H1 (cell line): ENCODE results near the gene TPO. TPM values are rescaled to one million over a fixed set of nuclear protein-coding genes. Genes with fewer than 3 reads are reported as not detected.

Source experiments
- CTCF ChIA-PET: fragments of 300-600 bp; sonication (Branson Sonifier 250); formaldehyde crosslinking; loops from one replicate; lab custom pipeline; 2021; ENCODE audit not compliant: partially characterized antibody; lab: Charles Lee
- POLR2A ChIA-PET: fragments of 300-600 bp; sonication (Branson Sonifier 250); formaldehyde crosslinking; loops from one replicate; lab custom pipeline; 2021; ENCODE audit warnings: inconsistent platforms; ENCODE audit not compliant: partially characterized antibody; lab: Charles Lee
- DNase-seq, 2 experiments: peaks; one replicate each; pipeline versions ENCODE4 v3.0.0 to v3.0.0-alpha.2; 2010 to 2022; ENCODE audit warnings: low spot score in 2 of 2, low read depth in 1 of 2, mixed read lengths in 1 of 2
- FAIRE-seq: peaks from 2 replicates; lab custom pipeline; 2011; peaks lifted over from hg19 to GRCh38; lab: Jason Lieb, UNC
- H2AFZ ChIP-seq: 2 replicates; pipeline ENCODE4 v1.8.1; 2012; ENCODE audit warnings: low read length, inconsistent platforms
- H2AK5ac ChIP-seq: 2 replicates; pipeline ENCODE4 v1.6.1; 2013; ENCODE audit warnings: low read depth, low read length
- H2BK120ac ChIP-seq: replicated peaks from 2 replicates; pipeline ENCODE3; 2013; ENCODE audit warnings: low read depth, low read length, inconsistent platforms
- H2BK12ac ChIP-seq: 2 replicates; pipeline ENCODE4 v1.6.1; 2013; ENCODE audit warnings: low read depth, low read length
- H2BK15ac ChIP-seq: 2 replicates; pipeline ENCODE4 v1.6.1; 2013; ENCODE audit warnings: low read length
- H2BK20ac ChIP-seq: 2 replicates; pipeline ENCODE4 v1.6.1; 2013; ENCODE audit warnings: low read length
- H2BK5ac ChIP-seq: 2 replicates; pipeline ENCODE4 v1.6.1; 2013; ENCODE audit warnings: low read depth, low read length
- H3K14ac ChIP-seq: 2 replicates; pipeline ENCODE4 v1.6.1; 2013; ENCODE audit warnings: inconsistent platforms; ENCODE audit not compliant: insufficient read length
- H3K18ac ChIP-seq: 2 replicates; pipeline ENCODE4 v1.6.1; 2013; ENCODE audit warnings: low read length; ENCODE audit errors: extremely low read depth
- H3K23ac ChIP-seq: 2 replicates; pipeline ENCODE4 v1.6.1; 2013; ENCODE audit warnings: inconsistent platforms; ENCODE audit not compliant: insufficient read length
- H3K23me2 ChIP-seq: 2 replicates; pipeline ENCODE4 v1.6.1; 2013; ENCODE audit warnings: low read depth, low read length
- H3K27ac ChIP-seq: 2 replicates; pipeline ENCODE4 v1.6.1; 2011; ENCODE audit warnings: low read depth, low read length, inconsistent platforms
- H3K27me3 ChIP-seq, 4 experiments: replicated peaks in 1 of 4; 1 replicate in 1 of 4; 2 replicates in 3 of 4; pipeline versions ENCODE4 v1.6.1 to v1.8.1; 2011 to 2013; ENCODE audit warnings: low read length in 3 of 4, mild to moderate bottlenecking in 3 of 4, inconsistent platforms in 2 of 4, mixed read lengths in 2 of 4, moderate library complexity in 1 of 4; ENCODE audit not compliant: control insufficient read depth in 3 of 4, insufficient read depth in 3 of 4; ENCODE audit errors: extremely low read depth in 1 of 4
- H3K36me3 ChIP-seq, 4 experiments: 2 replicates each; pipeline versions ENCODE4 v1.6.1 to v1.8.1; 2011 to 2013; ENCODE audit warnings: mild to moderate bottlenecking in 4 of 4, low read length in 3 of 4, moderate library complexity in 2 of 4, control low read depth in 1 of 4, inconsistent platforms in 1 of 4; ENCODE audit not compliant: insufficient read depth in 4 of 4, control insufficient read depth in 2 of 4
- H3K4ac ChIP-seq: replicated peaks from 2 replicates; pipeline ENCODE3; 2013; ENCODE audit warnings: low read length, low read depth, mixed read lengths, inconsistent platforms; ENCODE audit not compliant: insufficient read length
- H3K4me1 ChIP-seq, 4 experiments: replicated peaks in 1 of 4; 1 replicate in 1 of 4; 2 replicates in 3 of 4; pipeline versions ENCODE4 v1.6.1 to v1.8.1; 2011 to 2013; ENCODE audit warnings: low read length in 3 of 4, inconsistent platforms in 2 of 4, mixed read lengths in 1 of 4; ENCODE audit not compliant: insufficient read depth in 4 of 4, control insufficient read depth in 3 of 4
- H3K4me2 ChIP-seq, 2 experiments: 2 replicates each; pipeline versions ENCODE4 v1.6.1 to v1.8.1; 2011 to 2013; ENCODE audit warnings: low read depth in 2 of 2, low read length in 2 of 2, control low read depth in 1 of 2, inconsistent platforms in 1 of 2, mild to moderate bottlenecking in 1 of 2; ENCODE audit not compliant: insufficient read depth in 1 of 2
- H3K4me3 ChIP-seq, 4 experiments: fragments of 200-600, 300-600 bp in 1 of 4; sonication (generic), shearing (Covaris generic), sonication (Bioruptor Twin) in 1 of 4; 2 replicates each; pipeline versions ENCODE4 v1.5.1 to v1.8.1; 2011 to 2016; ENCODE audit warnings: low read length in 4 of 4, low read depth in 3 of 4, control low read depth in 2 of 4, inconsistent platforms in 2 of 4, mild to moderate bottlenecking in 2 of 4, mixed read lengths in 1 of 4, moderate library complexity in 1 of 4; ENCODE audit not compliant: insufficient read depth in 2 of 4; ENCODE audit errors: extremely low read depth in 1 of 4
- H3K56ac ChIP-seq: replicated peaks from 2 replicates; pipeline ENCODE3; 2013; ENCODE audit warnings: low read depth, mild to moderate bottlenecking, mixed read lengths, low read length, inconsistent platforms; ENCODE audit not compliant: insufficient read length
- H3K79me1 ChIP-seq: 2 replicates; pipeline ENCODE4 v1.6.1; 2013; ENCODE audit warnings: low read depth, low read length, control low read depth
- H3K79me2 ChIP-seq, 2 experiments: 2 replicates each; pipeline versions ENCODE4 v1.6.1 to v1.8.1; 2012 to 2013; ENCODE audit warnings: low read length in 2 of 2, mild to moderate bottlenecking in 2 of 2, inconsistent platforms in 1 of 2; ENCODE audit not compliant: insufficient read depth in 2 of 2, control insufficient read depth in 1 of 2
- H3K9ac ChIP-seq, 4 experiments: replicated peaks in 1 of 4; 1 replicate in 1 of 4; 2 replicates in 3 of 4; pipeline versions ENCODE4 v1.6.1 to v1.8.1; 2011 to 2013; ENCODE audit warnings: low read depth in 3 of 4, low read length in 3 of 4, control low read depth in 2 of 4, mild to moderate bottlenecking in 2 of 4, moderate library complexity in 2 of 4, inconsistent platforms in 1 of 4; ENCODE audit errors: extremely low read depth in 1 of 4
- H3K9me3 ChIP-seq, 2 experiments: 2 replicates each; pipeline versions ENCODE4 v1.6.1 to v1.8.1; 2012 to 2013; ENCODE audit warnings: mild to moderate bottlenecking in 2 of 2, moderate library complexity in 2 of 2, control low read depth in 1 of 2, inconsistent platforms in 1 of 2, low read depth in 1 of 2, low read length in 1 of 2, mixed read lengths in 1 of 2; ENCODE audit not compliant: insufficient read depth in 2 of 2
- H4K20me1 ChIP-seq, 2 experiments: replicated peaks in 1 of 2; 2 replicates each; pipeline versions ENCODE3 to v1.8.1; 2011 to 2013; ENCODE audit warnings: inconsistent platforms in 2 of 2, low read length in 2 of 2, mild to moderate bottlenecking in 1 of 2; ENCODE audit not compliant: insufficient read depth in 2 of 2, control insufficient read depth in 1 of 2
- H4K5ac ChIP-seq: 2 replicates; pipeline ENCODE4 v1.6.1; 2013; ENCODE audit warnings: low read length, low read depth, mixed read lengths, inconsistent platforms; ENCODE audit not compliant: insufficient read length
- H4K8ac ChIP-seq: 2 replicates; pipeline ENCODE4 v1.8.0; 2013; ENCODE audit warnings: mild to moderate bottlenecking, moderate library complexity, low read length, inconsistent platforms; ENCODE audit not compliant: insufficient read depth; ENCODE audit errors: extremely low read depth
- H4K91ac ChIP-seq: replicated peaks from 2 replicates; pipeline ENCODE3; 2013; ENCODE audit warnings: low read length, mixed read lengths, inconsistent platforms; ENCODE audit not compliant: insufficient read length
- BACH1 ChIP-seq: IDR thresholded peaks from 2 replicates; pipeline ENCODE4 v1.6.1; 2012; ENCODE audit warnings: low read length, improper control_type of control experiment
- CEBPB ChIP-seq: IDR thresholded peaks from 2 replicates; pipeline ENCODE4 v1.6.1; 2012; ENCODE audit warnings: low read depth, low read length
- CHD2 ChIP-seq: IDR thresholded peaks from 2 replicates; pipeline ENCODE4 v1.6.1; 2012; ENCODE audit warnings: low read length, improper control_type of control experiment
- CTBP2 ChIP-seq: IDR thresholded peaks from 2 replicates; pipeline ENCODE4 v1.7.0; 2011; ENCODE audit warnings: borderline replicate concordance, mild to moderate bottlenecking, moderate library complexity, mixed read lengths, low read length; ENCODE audit not compliant: insufficient read depth, insufficient read length
- JUND ChIP-seq: IDR thresholded peaks from 2 replicates; pipeline ENCODE4 v1.6.1; 2011; ENCODE audit warnings: mild to moderate bottlenecking, improper control_type of control experiment, low read length
- KDM1A ChIP-seq: fragments of 200-600, 300-600 bp; sonication (generic); IDR thresholded peaks from 2 replicates; pipeline ENCODE4 v1.7.1; 2016; ENCODE audit warnings: mild to moderate bottlenecking, low read length, borderline replicate concordance
- RBBP5 ChIP-seq: IDR thresholded peaks from 2 replicates; pipeline ENCODE4 v1.7.1; 2012; ENCODE audit warnings: low read depth, mild to moderate bottlenecking, inconsistent platforms, low read length, moderate library complexity, borderline replicate concordance
- SAP30 ChIP-seq: fragments of 300-600 bp; sonication (generic); IDR thresholded peaks from 2 replicates; pipeline ENCODE4 v1.7.1; 2012; ENCODE audit warnings: low read length, moderate library complexity, mild to moderate bottlenecking, inconsistent platforms; ENCODE audit not compliant: insufficient read depth, insufficient replicate concordance
- SIX5 ChIP-seq: IDR thresholded peaks from 2 replicates; pipeline ENCODE4 v1.6.1; 2011; ENCODE audit warnings: mild to moderate bottlenecking, low read depth, low read length
- SUZ12 ChIP-seq: fragments of 200-600 bp; sonication (generic); IDR thresholded peaks from 2 replicates; pipeline ENCODE4 v1.6.1; 2012; ENCODE audit warnings: mild to moderate bottlenecking, inconsistent platforms, low read length, moderate library complexity, mixed read lengths
- TAF7 ChIP-seq: optimal IDR thresholded peaks from 2 replicates; pipeline ENCODE3; 2011; ENCODE audit warnings: low read depth, mild to moderate bottlenecking, inconsistent platforms, low read length, moderate library complexity, borderline replicate concordance
- WGBS, 2 experiments: shearing (Covaris generic) in 1 of 2; methylation state at CpG; one replicate each; pipeline versions ENCODE4 v1.1.6 to v1.1.7; 2013 to 2015; ENCODE audit warnings: low lambda C conversion rate in 2 of 2, mixed read lengths in 2 of 2, inconsistent platforms in 1 of 2, low coverage in 1 of 2, missing lambda C conversion rate in 1 of 2; ENCODE audit not compliant: insufficient replicate concordance in 2 of 2, insufficient coverage in 1 of 2, insufficient read length in 1 of 2; ENCODE audit errors: extremely low coverage in 1 of 2, missing lambda C conversion rate in 1 of 2; 5-methylcytosine and 5-hydroxymethylcytosine counted together
- polyA plus RNA-seq, 7 experiments: library from polyadenylated mRNA; depleted of rRNA in 3 of 7; stranded (reverse) in 5 of 7; unstranded in 2 of 7; fragments of >200 nt in 5 of 7; fragments of 200-250 nt in 2 of 7; gene quantifications; 1 replicate in 5 of 7; 2 replicates in 1 of 7; 4 replicates in 1 of 7; pipeline versions ENCODE4 v1.2.1 to v1.2.3, GENCODE V29; 2011 to 2013; ENCODE audit warnings: missing spikeins in 2 of 7, mixed read lengths in 2 of 7
- total RNA-seq: library from RNA; stranded (reverse); fragmentation: NEBNext Ultra II Directional; extraction: Animal tissue kit (Norgen Biotek cat#: 25700); gene quantifications from 2 replicates; pipeline ENCODE4 v1.2.1, GENCODE V29; 2021
- TF ChIP-seq, protein P1 (sequence below): IDR thresholded peaks from 2 replicates; pipeline ENCODE4 v1.6.1; 2012; ENCODE audit warnings: inconsistent platforms
- TF ChIP-seq, protein P2 (sequence below): IDR thresholded peaks from 2 replicates; pipeline ENCODE4 v1.6.1; 2011; ENCODE audit warnings: low read length, improper control_type of control experiment

The TPO gene
- total and polyA plus RNA-seq, 2 of the 8 experiments (the other 6 are each of a cell fraction or from before 2014, with no cell fraction given), result not detected

DNA sequence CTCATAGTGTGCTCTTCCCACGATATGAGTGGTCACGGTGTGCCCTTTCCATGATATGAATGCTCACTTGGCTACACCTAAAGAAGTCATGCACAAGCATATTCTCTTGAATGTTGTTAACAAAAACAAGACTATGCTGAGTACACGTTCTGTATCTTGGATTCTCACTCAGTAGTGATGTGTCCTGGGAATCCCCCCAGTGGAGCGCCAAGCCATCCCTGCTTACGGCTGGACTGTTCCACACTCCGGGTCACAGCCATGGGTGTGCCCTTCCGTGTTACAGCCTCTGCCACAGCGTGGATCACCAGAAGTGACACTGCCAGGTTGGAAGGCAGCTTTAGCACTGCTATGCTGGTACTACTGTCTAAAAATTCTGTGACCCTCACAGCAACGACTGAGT is 59.1 kb downstream of the TPO start:
- H2BK5ac ChIP-seq, result no peak overlapping the region
- no peak for FAIRE-seq
- H3K27ac ChIP-seq, result no peak overlapping the region
- H3K4ac ChIP-seq, result no peak overlapping the region
- no peaks in the 10 kb centered on the region for H4K20me1 ChIP-seq
- H4K8ac ChIP-seq, result no peak overlapping the region
- H2AFZ ChIP-seq, result no peak overlapping the region
- no peaks in the 10 kb centered on the region for H3K79me2 ChIP-seq
- no peak overlapping the region for H3K14ac ChIP-seq
- H3K4me2 ChIP-seq, result no peak overlapping the region
- no peak overlapping the region for H2BK20ac ChIP-seq
- H3K56ac ChIP-seq, result no peak overlapping the region
- H2BK120ac ChIP-seq, result no peak overlapping the region
- no peak overlapping the region for H3K23ac ChIP-seq
- H3K36me3 ChIP-seq, result no peaks in the 10 kb centered on the region
- no peaks in the 10 kb centered on the region for H3K79me1 ChIP-seq
- no peak overlapping the region for H4K5ac ChIP-seq
- H3K9me3 ChIP-seq, result peaks cover 3 to 16% of the 10 kb centered on the region in 2 experiments; a peak in 2 of 4 replicates
- WGBS, 2 experiments, result 89% methylated on average over 9 of the region's 9 CpGs; no CpG with 5 or more reads in 1 of the 2 experiments
- no peak overlapping the region for H3K18ac ChIP-seq
- H3K4me3 ChIP-seq, result no peak overlapping the region
- H3K27me3 ChIP-seq, result no peaks in the 10 kb centered on the region
- ChIA-PET CTCF (no interaction called here), POLR2A (no interaction called here)
- H3K23me2 ChIP-seq, result no peaks in the 10 kb centered on the region
- H2BK15ac ChIP-seq, result no peak overlapping the region
- no peak overlapping the region for H2AK5ac ChIP-seq
- H4K91ac ChIP-seq, result no peak overlapping the region
- H3K9ac ChIP-seq, result no peak overlapping the region
- no peak for DNase-seq
- H2BK12ac ChIP-seq, result no peak overlapping the region
- peaks cover 0 to 3% (median 0%) of the 10 kb centered on the region in 4 experiments; a peak in 1 of 7 replicates for H3K4me1 ChIP-seq
- TF ChIP-seq CTBP2, result no peak
- TF ChIP-seq JUND, result no peak
- TF ChIP-seq, protein P1, sequence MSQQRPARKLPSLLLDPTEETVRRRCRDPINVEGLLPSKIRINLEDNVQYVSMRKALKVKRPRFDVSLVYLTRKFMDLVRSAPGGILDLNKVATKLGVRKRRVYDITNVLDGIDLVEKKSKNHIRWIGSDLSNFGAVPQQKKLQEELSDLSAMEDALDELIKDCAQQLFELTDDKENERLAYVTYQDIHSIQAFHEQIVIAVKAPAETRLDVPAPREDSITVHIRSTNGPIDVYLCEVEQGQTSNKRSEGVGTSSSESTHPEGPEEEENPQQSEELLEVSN, result no peak
- TF ChIP-seq RBBP5, result no peak
- TF ChIP-seq CEBPB, result no peak
- TF ChIP-seq BACH1, result no peak
- TF ChIP-seq SUZ12, result no peak
- no peak for TF ChIP-seq SAP30
- no peak for TF ChIP-seq TAF7
- TF ChIP-seq, protein P2, sequence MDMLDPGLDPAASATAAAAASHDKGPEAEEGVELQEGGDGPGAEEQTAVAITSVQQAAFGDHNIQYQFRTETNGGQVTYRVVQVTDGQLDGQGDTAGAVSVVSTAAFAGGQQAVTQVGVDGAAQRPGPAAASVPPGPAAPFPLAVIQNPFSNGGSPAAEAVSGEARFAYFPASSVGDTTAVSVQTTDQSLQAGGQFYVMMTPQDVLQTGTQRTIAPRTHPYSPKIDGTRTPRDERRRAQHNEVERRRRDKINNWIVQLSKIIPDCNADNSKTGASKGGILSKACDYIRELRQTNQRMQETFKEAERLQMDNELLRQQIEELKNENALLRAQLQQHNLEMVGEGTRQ, result no peak
- TF ChIP-seq KDM1A, result no peak
- no peak for TF ChIP-seq SIX5
- no peak for TF ChIP-seq CHD2
